Nephron progenitor cell (in vitro differentiated cells): ENCODE measurements around the gene KLHL34.

ENCODE experiments used
- DNase-seq: peaks from one replicate; pipeline ENCODE4 v3.0.0; 2021
- H3K27ac Mint-ChIP-seq: 2 replicates; pipeline ENCODE4 v1.8.0; 2021; ENCODE audit warnings: mild to moderate bottlenecking, moderate library complexity, mixed read lengths
- H3K27me3 Mint-ChIP-seq: 2 replicates; pipeline ENCODE4 v1.8.0; 2021; ENCODE audit warnings: mild to moderate bottlenecking, low read depth, mixed read lengths; ENCODE audit not compliant: poor library complexity
- H3K36me3 Mint-ChIP-seq: 2 replicates; pipeline ENCODE4 v1.8.0; 2021; ENCODE audit warnings: low read depth, mixed read lengths
- H3K4me1 Mint-ChIP-seq: 2 replicates; pipeline ENCODE4 v1.8.0; 2021; ENCODE audit warnings: mixed read lengths
- H3K4me3 Mint-ChIP-seq: 2 replicates; pipeline ENCODE4 v1.8.0; 2021; ENCODE audit warnings: mild to moderate bottlenecking, moderate library complexity, mixed read lengths
- H3K9me3 Mint-ChIP-seq: 2 replicates; pipeline ENCODE4 v1.8.0; 2021; ENCODE audit warnings: mild to moderate bottlenecking, moderate library complexity, mixed read lengths
- CTCF ChIP-seq: fragments of 200-600 bp; sonication (generic); IDR thresholded peaks from 2 replicates; pipeline ENCODE4 v1.5.0; 2021; ENCODE audit warnings: antibody characterized with exemption

KLHL34 gene

GRCh38 chrX:21658152-21658737 is at the start of gene KLHL34:
Gene KLHL34 (minus strand): TSS chrX:21658330. CDS start chrX:21657788, 542 bp downstream.
- no peak for DNase-seq

GRCh38 chrX:21705225-21705624 is 47.1 kb upstream of the KLHL34 start:
- Mint-ChIP-seq H3K9me3 (peaks cover 7% of the 10 kb centered on the region), H3K4me3 (no peak overlapping the region), H3K27ac (no peak overlapping the region), H3K36me3 (no peaks in the 10 kb centered on the region), H3K27me3 (peaks cover 3% of the 10 kb centered on the region), H3K4me1 (peaks cover 41% of the 10 kb centered on the region)
- no peak for DNase-seq
- TF ChIP-seq CTCF, result no peak

More at GRCh38 chrX:21658152-21658737, at the start of gene KLHL34:
- Mint-ChIP-seq H3K27me3 (no peaks in the 10 kb centered on the region), H3K4me1 (no peaks in the 10 kb centered on the region), H3K4me3 (no peak within 1 kb of the TSS), H3K9me3 (peaks cover 12% of the 10 kb centered on the region), H3K36me3 (peaks cover 17% of the 10 kb centered on the region), H3K27ac (no peak within 1 kb of the TSS)
- TF ChIP-seq CTCF, result no peak

GRCh38 chrX:21702725-21703124 is 44.6 kb upstream of the KLHL34 start:
- peaks cover 52% of the 10 kb centered on the region for H3K4me1 Mint-ChIP-seq
- DNase-seq, result no peak
- H3K9me3 Mint-ChIP-seq, result peaks cover 5% of the 10 kb centered on the region
- H3K27me3 Mint-ChIP-seq, result no peaks in the 10 kb centered on the region
- peak overlapping the region; percentile 81 for H3K27ac Mint-ChIP-seq
- no peak overlapping the region for H3K4me3 Mint-ChIP-seq
- no peaks in the 10 kb centered on the region for H3K36me3 Mint-ChIP-seq
- TF ChIP-seq CTCF, result no peak

- H3K27me3 Mint-ChIP-seq, result no peaks in the 10 kb centered on the region
- H3K27ac Mint-ChIP-seq, result peak overlapping the region; percentile 46
- H3K9me3 Mint-ChIP-seq, result no peaks in the 10 kb centered on the region
- peaks cover 52% of the 10 kb centered on the region for H3K4me1 Mint-ChIP-seq
- no peak for DNase-seq
- no peak overlapping the region for H3K4me3 Mint-ChIP-seq
- H3K36me3 Mint-ChIP-seq, result no peaks in the 10 kb centered on the region
- TF ChIP-seq CTCF, result no peak
Observed at GRCh38 chrX:21700967-21701366, 42.8 kb upstream of the KLHL34 start.

- Mint-ChIP-seq H3K27ac (peak overlapping the region; percentile 46), H3K27me3 (no peaks in the 10 kb centered on the region), H3K4me1 (peaks cover 52% of the 10 kb centered on the region), H3K4me3 (no peak overlapping the region), H3K36me3 (no peaks in the 10 kb centered on the region), H3K9me3 (no peaks in the 10 kb centered on the region)
- TF ChIP-seq CTCF, result no peak
- no peak for DNase-seq
Observed at GRCh38 chrX:21700275-21700674, 42.1 kb upstream of the KLHL34 start.

GRCh38 chrX:21699136-21699535 is 41.0 kb upstream of the KLHL34 start:
- Mint-ChIP-seq H3K36me3 (no peaks in the 10 kb centered on the region), H3K4me3 (no peak overlapping the region), H3K27ac (no peak overlapping the region), H3K4me1 (peaks cover 49% of the 10 kb centered on the region), H3K27me3 (no peaks in the 10 kb centered on the region), H3K9me3 (no peaks in the 10 kb centered on the region)
- TF ChIP-seq CTCF, result no peak
- no peak for DNase-seq
